Stomach (tissue), 4 donors: Measurements from ENCODE around the gene HEATR1.

Experiments used
- POLR2A ChIP-seq, 4 donors: fragments of 450-650 bp; IDR thresholded peaks; one replicate each; pipeline ENCODE4 v1.6.1; 2016; ENCODE audit warnings: antibody characterized with exemption in 4 of 4, control low read depth in 2 of 4, mild to moderate bottlenecking in 1 of 4, moderate library complexity in 1 of 4
- POLR2AphosphoS5 ChIP-seq, 3 donors: sonication (generic); formaldehyde crosslinking; IDR thresholded peaks; one replicate each; pipeline ENCODE4 v1.6.1; 2016; ENCODE audit warnings: antibody characterized with exemption in 3 of 3
- TF ChIP-seq, protein P1 (sequence below), 7 experiments: fragments of 450-650 bp in 4 of 7; fragments of 200-600 bp in 3 of 7; sonication (generic) in 3 of 7; IDR thresholded peaks; one replicate each; pipeline ENCODE4 v1.5.1; 2016 to 2019; ENCODE audit warnings: antibody characterized with exemption in 7 of 7, control low read depth in 2 of 7, mild to moderate bottlenecking in 1 of 7

DNA sequence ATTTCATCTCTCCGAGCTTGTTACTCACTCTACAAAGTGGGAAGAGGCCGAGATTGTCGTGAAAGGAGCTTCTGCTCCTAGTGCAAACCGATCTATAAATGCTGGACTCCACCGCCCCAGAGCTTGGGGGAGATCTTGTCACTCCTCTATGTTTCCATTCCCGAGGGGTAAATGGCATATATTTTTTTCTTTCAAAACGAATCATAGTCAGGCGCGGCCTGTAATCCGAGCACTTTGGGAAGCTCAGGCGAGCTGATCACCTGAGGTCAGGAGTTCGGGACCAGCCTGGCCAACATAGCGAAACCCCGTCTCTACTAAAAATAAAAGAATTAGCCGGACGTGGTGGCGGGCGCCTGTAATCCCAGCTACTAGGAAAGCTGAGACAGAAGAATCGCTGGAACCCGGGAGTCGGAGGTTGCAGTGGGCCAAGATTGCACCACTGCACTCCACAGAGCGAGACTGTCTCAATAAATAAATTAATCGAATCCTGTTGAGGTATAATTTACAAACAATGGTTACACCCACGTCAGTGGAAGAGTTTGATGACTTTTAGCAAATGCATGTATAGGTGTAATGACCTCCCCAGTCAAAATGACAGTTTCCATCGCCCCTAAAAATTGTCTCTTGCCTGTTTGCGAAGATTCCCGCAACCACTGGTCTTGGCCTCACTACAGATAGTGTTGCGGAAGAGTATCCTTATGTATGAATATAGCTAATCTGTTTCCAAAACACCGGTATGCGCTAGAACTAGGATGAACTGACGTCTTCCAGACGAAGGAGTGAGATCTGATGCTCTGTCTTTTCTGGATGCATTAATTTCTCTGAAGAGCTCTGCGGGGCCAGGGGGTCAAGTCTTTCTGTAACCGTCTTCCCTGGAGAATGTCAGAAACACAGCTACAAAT, 840 bp upstream of the HEATR1 start:
- TF ChIP-seq, protein P1, sequence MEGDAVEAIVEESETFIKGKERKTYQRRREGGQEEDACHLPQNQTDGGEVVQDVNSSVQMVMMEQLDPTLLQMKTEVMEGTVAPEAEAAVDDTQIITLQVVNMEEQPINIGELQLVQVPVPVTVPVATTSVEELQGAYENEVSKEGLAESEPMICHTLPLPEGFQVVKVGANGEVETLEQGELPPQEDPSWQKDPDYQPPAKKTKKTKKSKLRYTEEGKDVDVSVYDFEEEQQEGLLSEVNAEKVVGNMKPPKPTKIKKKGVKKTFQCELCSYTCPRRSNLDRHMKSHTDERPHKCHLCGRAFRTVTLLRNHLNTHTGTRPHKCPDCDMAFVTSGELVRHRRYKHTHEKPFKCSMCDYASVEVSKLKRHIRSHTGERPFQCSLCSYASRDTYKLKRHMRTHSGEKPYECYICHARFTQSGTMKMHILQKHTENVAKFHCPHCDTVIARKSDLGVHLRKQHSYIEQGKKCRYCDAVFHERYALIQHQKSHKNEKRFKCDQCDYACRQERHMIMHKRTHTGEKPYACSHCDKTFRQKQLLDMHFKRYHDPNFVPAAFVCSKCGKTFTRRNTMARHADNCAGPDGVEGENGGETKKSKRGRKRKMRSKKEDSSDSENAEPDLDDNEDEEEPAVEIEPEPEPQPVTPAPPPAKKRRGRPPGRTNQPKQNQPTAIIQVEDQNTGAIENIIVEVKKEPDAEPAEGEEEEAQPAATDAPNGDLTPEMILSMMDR (IDR thresholded peaks at IDR 0.05): no peak
- no peak for TF ChIP-seq POLR2A (IDR thresholded peaks at IDR 0.05)
- TF ChIP-seq POLR2AphosphoS5 (IDR thresholded peaks at IDR 0.05): no peak
